GM21390 (cell line): ENCODE measurements around the gene ARHGEF4.

Experiments
- ATAC-seq: cut with Tn5 transposase; IDR thresholded peaks from one replicate; pipeline ENCODE4 v1.9.1; 2021; ENCODE audit not compliant: unreplicated experiment

The ARHGEF4 gene

GRCh38 chr2:130836501-130837174 lies at the start of gene ARHGEF4:
TSS of gene ARHGEF4 (plus strand) at chr2:130836914. CDS start at chr2:130836954, 40 bp downstream.
- peak; percentile 53 for ATAC-seq

DNA sequence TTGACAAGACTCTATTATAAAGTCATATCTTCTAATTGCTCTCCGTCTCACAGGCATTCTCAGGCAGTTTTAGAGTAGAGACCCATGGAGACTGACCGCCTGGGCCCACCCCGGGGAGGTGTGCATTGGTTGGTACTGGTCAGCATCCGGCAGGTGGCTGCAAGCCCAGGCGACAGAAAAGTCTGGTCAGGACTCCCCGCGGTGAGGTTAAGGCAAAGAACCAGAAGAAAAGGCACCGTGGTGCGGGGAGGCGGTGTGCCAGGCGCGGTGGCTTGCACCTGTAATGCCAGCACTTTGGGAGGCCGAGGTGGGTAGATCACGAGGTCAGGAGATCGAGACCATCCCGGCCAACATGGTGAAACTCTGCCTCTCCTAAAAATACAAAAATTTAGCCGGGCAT lies 48.9 kb upstream of the ARHGEF4 start:
- ATAC-seq: no peak

DNA sequence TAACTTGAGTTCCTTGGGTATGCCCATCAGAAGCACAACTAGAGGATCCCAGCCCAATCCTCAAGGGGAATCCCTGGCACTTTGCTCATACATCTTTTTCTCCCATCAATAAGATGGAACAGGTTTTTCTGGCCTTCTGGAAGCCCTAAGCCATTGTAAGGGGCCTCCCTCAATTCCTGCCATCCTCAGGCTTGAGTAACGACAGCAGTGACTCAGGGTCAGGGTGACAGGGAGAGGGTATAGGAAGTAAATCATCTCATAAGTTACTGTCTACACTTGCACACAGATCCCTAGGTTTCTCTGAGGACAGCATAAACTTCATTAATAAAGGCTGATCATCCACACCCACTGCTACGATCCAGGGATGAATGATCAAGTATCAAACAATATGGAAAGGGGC lies 46.4 kb upstream of the ARHGEF4 start:
- no peak for ATAC-seq

DNA sequence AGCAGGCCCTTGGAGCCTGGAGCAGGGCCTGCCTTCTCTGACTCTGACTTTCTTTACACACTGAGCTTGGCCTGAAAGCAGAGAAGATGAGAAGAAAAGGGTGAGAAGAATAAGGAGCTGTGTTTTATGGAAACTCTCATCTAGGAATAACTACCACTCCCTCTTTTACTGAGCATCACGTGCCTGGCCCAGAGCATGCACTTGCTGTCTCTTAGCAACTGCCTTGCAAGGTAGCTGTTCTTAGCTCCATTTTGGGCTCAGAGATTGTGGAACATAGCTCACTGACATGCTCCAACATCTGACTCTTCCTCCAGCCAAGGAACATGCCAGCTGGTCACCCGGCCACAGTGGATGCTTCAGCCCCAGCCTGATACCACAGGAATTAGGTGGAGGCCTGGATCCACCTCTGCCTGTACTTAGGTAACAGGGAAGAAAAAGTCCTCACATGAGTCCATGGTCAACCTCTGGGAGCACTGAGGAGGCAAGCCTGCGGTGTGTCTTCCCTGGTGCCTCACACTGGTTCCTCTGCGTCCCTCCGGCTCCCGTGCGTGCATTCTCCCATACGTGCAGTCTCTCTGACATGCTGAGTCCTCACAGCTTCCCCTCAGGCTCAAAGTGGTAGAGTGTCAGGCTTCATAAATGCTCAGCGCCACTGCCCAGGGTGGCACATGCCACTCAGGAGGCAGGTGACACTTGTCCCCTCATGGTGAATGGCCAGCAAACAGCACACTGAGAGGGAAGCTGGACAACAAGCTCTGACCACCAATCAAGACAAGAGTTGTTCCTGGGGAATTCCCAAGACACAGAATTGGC lies 45.7 kb upstream of the ARHGEF4 start:
- no peak for ATAC-seq

- no peak for ATAC-seq
These were observed 45.1 kb upstream of the ARHGEF4 start for GRCh38 chr2:130791617-130791939.

GRCh38 chr2:130795431-130795830 lies 41.3 kb upstream of the ARHGEF4 start:
- no peak for ATAC-seq

DNA sequence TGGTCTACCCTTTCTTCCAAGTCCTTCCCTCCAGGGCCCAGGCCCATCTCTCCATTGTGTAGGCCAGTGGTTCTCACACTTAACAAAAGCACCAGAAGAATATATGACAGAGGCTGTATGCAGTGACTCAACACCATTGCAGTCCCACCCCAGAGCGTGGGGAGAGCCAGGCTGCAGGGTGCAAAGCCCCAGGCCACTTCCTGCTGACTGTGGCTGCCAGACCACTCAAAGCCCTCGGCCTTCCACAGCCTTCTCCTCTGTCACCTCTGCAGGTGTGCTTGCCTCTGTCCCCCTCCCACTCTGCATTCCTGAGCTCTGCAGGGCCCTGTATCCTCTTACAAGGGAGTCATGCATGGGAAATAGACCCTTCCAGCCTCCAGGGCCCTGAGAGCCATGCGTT lies 40.4 kb upstream of the ARHGEF4 start:
- no peak for ATAC-seq

DNA sequence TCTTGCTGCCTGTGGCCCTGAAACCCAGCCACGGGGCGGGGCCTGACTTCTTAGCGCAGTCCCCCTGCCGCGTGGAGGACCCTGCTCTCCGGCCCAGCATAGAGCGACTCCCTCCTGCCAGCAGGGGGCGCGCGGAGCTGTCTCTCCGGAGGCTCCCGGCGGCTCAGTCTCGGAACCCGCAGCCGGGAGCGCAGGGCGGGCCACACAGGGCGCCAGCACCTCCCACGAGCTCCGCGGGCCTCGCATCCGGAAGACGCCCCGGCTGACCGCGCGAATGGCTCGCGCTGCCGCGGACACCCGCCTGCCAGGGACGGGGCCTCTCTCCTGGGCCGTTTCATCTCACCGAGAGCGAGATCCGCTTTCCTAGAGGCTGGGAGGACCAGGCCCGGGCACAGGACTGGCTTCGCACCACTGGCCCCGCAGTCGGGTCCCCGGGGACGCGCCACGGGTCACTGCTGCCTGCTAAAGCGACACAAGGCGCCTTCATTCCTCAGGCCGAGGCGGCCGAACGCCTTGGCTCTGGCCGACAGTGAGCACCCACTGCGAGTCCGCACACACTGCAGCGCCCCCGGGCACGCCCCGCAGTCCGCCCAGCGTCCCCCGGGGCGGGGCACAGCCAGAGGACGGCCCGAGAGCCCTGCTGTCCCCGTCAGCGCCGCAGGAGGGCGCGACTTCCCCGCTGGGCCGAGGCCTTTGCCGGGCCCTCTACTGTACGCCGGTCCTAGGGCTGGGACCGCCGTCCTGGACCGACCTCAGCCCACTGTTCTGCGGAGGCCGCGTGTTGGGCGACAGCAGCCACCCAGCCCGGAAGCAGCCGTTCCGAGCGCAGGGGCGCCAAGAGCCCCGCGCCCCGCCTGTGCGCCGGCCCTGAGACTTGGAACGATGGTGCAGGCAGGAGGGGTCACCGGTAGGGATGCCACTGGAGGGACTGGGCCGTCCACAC lies 39.0 kb upstream of the ARHGEF4 start:
- peak; percentile 94 for ATAC-seq

DNA sequence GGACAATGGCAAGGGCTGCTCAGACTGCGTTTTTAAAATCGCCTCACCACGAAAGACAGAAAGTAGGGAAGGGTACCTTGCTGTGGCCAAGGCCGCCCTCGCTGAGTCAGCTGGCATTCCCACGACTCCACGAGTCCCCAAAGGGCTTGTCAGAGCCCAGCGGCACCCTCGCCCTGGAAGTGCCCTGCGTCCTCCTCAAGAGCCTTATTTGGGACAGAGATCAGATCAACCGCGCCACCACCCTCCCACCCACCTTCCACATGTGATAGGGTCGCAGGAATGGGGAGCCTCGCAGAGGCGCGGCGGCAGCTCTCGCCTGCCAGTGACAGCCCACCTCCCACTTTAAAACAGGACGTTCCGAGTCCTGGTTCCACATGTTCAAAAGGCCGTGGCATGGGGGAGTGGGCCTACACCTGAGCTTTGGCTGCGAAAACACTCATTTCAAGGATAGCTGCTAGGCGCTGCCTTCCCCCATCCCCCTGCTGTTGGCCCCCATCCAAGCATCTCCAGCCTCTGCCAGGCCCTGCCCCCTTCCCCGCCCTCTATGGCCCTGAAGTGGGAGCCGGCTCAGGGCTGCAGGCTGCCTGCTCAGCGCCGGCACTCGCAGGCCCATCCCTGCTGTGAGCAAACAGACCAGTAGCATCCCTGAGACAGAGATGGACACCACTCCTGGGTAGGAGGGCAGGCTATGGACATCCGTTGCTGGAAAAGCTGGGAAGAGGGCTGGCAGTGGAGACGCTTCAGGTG lies 38.1 kb upstream of the ARHGEF4 start:
- no peak for ATAC-seq

DNA sequence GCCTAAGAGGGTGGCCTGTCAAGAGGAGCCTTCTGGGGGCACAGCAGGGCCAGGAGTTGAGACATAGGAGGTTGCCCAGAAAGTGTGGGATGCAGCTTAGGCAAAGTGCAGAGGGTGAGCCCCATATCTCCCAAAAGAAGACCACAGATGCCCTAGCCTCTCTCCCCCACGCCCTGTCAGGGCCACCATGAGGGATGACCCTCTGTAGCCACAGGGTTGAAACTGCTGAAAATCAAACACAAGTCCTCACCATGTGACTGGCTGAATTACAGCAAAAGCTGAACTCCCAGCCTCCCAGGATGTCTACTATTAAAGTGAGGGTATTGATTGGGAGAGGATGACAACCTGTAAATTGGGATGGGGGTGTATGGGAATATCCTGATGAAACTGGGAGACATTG lies 37.4 kb upstream of the ARHGEF4 start:
- no peak for ATAC-seq

GRCh38 chr2:130805613-130806012 lies 31.1 kb upstream of the ARHGEF4 start:
- no peak for ATAC-seq

GRCh38 chr2:130806370-130806769 lies 30.3 kb upstream of the ARHGEF4 start:
- ATAC-seq: no peak

GRCh38 chr2:130807659-130808385 lies 28.9 kb upstream of the ARHGEF4 start:
- ATAC-seq: no peak

DNA sequence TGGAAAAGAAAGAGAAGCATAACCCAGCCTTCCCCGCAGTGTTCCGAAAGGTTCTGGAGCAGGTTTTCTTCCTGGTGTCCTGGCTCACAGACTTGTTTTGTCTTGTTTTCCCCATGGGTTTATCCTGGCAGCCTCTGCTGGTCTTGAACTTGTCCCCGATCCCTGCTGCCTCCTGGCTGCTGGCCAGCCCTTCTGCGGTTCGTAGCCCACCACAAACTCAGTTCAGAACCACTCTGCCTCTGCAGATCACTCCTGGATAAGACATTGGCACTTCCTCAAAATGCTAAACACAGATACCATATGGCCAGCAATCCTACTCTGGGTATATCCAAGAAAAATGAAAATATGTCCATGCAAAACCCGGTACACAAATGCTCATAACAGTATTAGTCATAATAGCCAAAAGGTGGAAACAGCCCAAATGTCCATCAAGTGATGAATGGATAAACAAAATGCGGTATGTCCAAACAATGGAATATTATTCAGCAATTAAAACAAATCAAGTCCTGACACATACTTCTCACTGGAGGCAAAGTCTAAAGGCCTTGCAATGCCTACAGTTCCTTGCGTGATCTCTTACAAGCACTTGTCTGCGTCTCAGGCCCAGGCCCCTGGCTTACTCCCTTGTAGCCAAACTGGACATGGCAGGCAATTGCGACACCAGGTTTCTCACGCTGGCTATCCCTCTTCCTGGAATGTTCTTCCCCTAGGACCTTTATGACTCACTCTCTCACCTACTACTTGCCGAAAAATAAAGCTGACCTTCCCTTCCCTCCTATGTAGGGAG lies 28.0 kb upstream of the ARHGEF4 start:
- ATAC-seq: no peak

- no peak for ATAC-seq
These were observed 26.2 kb upstream of the ARHGEF4 start for GRCh38 chr2:130810490-130810889.

DNA sequence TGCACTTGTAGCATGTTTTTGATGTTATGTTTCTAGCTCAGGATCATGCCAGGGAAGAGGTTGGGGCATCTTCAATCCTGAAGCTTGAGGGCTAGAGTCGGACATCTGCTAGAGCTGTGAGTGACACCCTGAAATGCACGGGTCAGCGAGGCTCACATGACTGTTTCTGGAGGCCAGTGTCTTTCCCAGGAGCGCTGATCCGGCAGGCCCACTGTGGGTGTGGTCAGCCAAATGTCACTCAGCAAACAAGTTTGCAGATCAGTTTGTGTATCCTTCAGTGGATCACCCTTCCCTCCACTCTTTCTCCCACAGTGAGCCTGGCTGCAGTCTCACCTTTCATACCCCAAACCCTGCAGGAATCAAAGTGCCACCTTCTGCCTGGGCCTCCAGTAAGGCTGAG lies 23.0 kb upstream of the ARHGEF4 start:
- ATAC-seq: no peak

- ATAC-seq: no peak
These were observed 21.6 kb upstream of the ARHGEF4 start for GRCh38 chr2:130814931-130815680.

DNA sequence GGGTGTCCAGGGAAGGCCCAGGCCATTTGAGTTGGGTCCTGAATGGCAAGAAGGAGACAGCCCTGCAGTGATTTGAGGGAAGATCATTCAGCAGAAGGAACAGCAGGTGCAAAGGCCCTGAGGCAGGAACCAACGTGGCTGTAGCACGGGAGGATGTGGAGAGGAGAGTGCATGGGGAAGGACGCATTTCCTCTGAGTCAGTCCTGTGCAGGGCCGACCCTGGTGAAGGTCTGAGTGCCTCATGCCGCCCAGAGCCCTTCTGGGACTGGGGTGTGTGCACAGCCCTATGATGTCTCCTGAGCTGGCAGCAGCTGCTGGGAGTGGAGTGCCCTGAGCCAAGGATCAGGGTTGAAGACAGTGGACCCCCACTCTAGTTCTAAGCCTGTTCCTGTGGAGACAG lies 17.9 kb upstream of the ARHGEF4 start:
- no peak for ATAC-seq

GRCh38 chr2:130819226-130819607 lies 17.5 kb upstream of the ARHGEF4 start:
- no peak for ATAC-seq
